Activated CD4-positive, alpha-beta memory T cell treated with anti-CD3 and anti-CD28 coated beads for 36 hours (primary cell): ENCODE data around the gene CFHR2. TPM values are rescaled to one million over a fixed set of nuclear protein-coding genes. Genes with fewer than 3 reads are reported as not detected.

Experiments
- total RNA-seq, 2 experiments: library from RNA; stranded (reverse); gene quantifications; one replicate each; pipeline ENCODE4 v1.2.3, GENCODE V29; 2021

Gene CFHR2
- total RNA-seq, 2 experiments from 2014 or later, result not detected

Other genes with a start within 250 kb of the CFHR2 start
- not detected for gene CFHR3, start 168.9 kb upstream of the CFHR2 start, total RNA-seq
- gene CFHR1, start 124.0 kb upstream of the CFHR2 start, total RNA-seq, result not detected
- gene CFHR4, start 55.7 kb upstream of the CFHR2 start, total RNA-seq, result not detected
- not detected for gene CFHR5, start 33.8 kb downstream of the CFHR2 start, total RNA-seq
- not detected for gene F13B, start 123.5 kb downstream of the CFHR2 start, total RNA-seq
- 10 to 100 TPM; 46.4 to 48.8 TPM for gene ASPM, start 202.9 kb downstream of the CFHR2 start, total RNA-seq